MM.1S (cell line): ENCODE data around the gene ALDH9A1.

Experiments used
- DNase-seq: peaks from one replicate; pipeline ENCODE4 v3.0.0-alpha.2; 2015
- H2AFZ ChIP-seq: fragments of 300-600 bp; sonication (generic); 2 replicates; pipeline ENCODE4 v1.6.0; 2016; ENCODE audit warnings: antibody characterized with exemption, low read length
- H3F3A ChIP-seq: fragments of 300-600 bp; sonication (generic); 2 replicates; pipeline ENCODE4 v1.6.1; 2016; ENCODE audit warnings: mild to moderate bottlenecking, antibody characterized with exemption, low read length, moderate library complexity, mixed read lengths; ENCODE audit not compliant: insufficient read depth
- H3K27ac ChIP-seq: fragments of 300-600 bp; sonication (generic); 2 replicates; pipeline ENCODE4 v1.5.1; 2016; ENCODE audit warnings: mild to moderate bottlenecking, low read length
- H3K27me3 ChIP-seq: fragments of 300-600 bp; sonication (generic); replicated peaks from 2 replicates; pipeline ENCODE4 v1.6.0; 2016; ENCODE audit warnings: low read length; ENCODE audit not compliant: insufficient read depth
- H3K36me3 ChIP-seq: fragments of 300-600 bp; sonication (generic); replicated peaks from 2 replicates; pipeline ENCODE4 v1.6.1; 2016; ENCODE audit warnings: mild to moderate bottlenecking, low read length, mixed read lengths; ENCODE audit not compliant: insufficient read depth
- H3K4me1 ChIP-seq: fragments of 300-600 bp; sonication (generic); 2 replicates; pipeline ENCODE4 v1.6.1; 2016; ENCODE audit warnings: low read length, mixed read lengths
- H3K4me2 ChIP-seq: fragments of 300-600 bp; sonication (generic); 2 replicates; pipeline ENCODE4 v1.6.0; 2016; ENCODE audit warnings: low read depth, low read length
- H3K4me3 ChIP-seq: fragments of 300-600 bp; sonication (generic); 2 replicates; pipeline ENCODE4 v1.5.1; 2016; ENCODE audit warnings: low read length, mixed read lengths
- H3K79me2 ChIP-seq: fragments of 300-600 bp; sonication (generic); 2 replicates; pipeline ENCODE4 v1.6.1; 2016; ENCODE audit warnings: mixed run types, low read length, mixed read lengths
- H3K9ac ChIP-seq: fragments of 300-600 bp; sonication (generic); 2 replicates; pipeline ENCODE4 v1.6.1; 2016; ENCODE audit warnings: low read length, mixed read lengths
- H3K9me2 ChIP-seq: fragments of 300-600 bp; sonication (generic); replicated peaks from 2 replicates; pipeline ENCODE4 v1.6.1; 2016; ENCODE audit warnings: mild to moderate bottlenecking, low read length, mixed read lengths; ENCODE audit not compliant: insufficient read depth
- H3K9me3 ChIP-seq: fragments of 300-600 bp; sonication (generic); replicated peaks from 2 replicates; pipeline ENCODE4 v1.6.1; 2016; ENCODE audit warnings: mild to moderate bottlenecking, low read length, mixed read lengths; ENCODE audit not compliant: insufficient read depth
- H4K20me1 ChIP-seq: fragments of 300-600 bp; sonication (generic); 2 replicates; pipeline ENCODE4 v1.6.1; 2016; ENCODE audit warnings: mild to moderate bottlenecking, low read length, moderate library complexity, mixed read lengths; ENCODE audit not compliant: insufficient read depth
- EZH2 ChIP-seq: fragments of 300-600 bp; sonication (generic); optimal IDR thresholded peaks from 2 replicates; pipeline ENCODE3; 2017; ENCODE audit warnings: low read depth, mild to moderate bottlenecking, antibody characterized with exemption, low read length, mixed read lengths
- EZH2phosphoT487 ChIP-seq: fragments of 300-600 bp; sonication (generic); IDR thresholded peaks from 2 replicates; pipeline ENCODE4 v1.6.1; 2018; ENCODE audit warnings: antibody characterized with exemption, low read length
- TF ChIP-seq, protein P1 (sequence below): fragments of 300-600 bp; sonication (generic); IDR thresholded peaks from 2 replicates; pipeline ENCODE4 v1.5.1; 2016; ENCODE audit warnings: antibody characterized with exemption, low read length, mixed read lengths

ALDH9A1 gene

DNA sequence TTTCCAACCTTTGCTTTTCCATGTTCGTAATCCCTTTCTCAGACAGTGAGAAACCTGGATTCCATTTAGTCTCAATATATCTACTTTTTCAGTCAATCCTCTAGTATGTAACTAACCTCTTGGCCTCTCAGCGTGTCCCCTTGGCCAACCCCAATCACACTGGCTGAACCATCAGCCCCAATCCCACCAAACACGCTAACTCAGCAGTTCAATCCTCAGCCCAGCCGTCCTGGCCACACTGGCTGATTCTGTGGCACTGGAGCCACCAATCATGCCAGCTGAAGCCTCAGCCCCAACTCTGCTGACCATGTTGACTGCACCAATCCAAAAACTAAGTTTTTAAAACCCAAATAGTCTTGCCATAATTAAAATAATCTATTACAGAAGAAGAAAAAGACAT, 73.9 kb downstream of the ALDH9A1 start:
- Histone ChIP-seq H3K9me2 (no peaks in the 10 kb centered on the region), H3K27ac (no peak overlapping the region), H3F3A (no peaks in the 10 kb centered on the region), H4K20me1 (no peaks in the 10 kb centered on the region), H3K4me2 (no peak overlapping the region), H3K9me3 (no peaks in the 10 kb centered on the region), H3K9ac (no peak overlapping the region), H3K27me3 (no peaks in the 10 kb centered on the region), H3K4me1 (no peaks in the 10 kb centered on the region), H3K79me2 (no peaks in the 10 kb centered on the region), H3K4me3 (no peak overlapping the region), H2AFZ (no peak overlapping the region), H3K36me3 (no peaks in the 10 kb centered on the region)
- no peak for DNase-seq
- TF ChIP-seq, protein P1, sequence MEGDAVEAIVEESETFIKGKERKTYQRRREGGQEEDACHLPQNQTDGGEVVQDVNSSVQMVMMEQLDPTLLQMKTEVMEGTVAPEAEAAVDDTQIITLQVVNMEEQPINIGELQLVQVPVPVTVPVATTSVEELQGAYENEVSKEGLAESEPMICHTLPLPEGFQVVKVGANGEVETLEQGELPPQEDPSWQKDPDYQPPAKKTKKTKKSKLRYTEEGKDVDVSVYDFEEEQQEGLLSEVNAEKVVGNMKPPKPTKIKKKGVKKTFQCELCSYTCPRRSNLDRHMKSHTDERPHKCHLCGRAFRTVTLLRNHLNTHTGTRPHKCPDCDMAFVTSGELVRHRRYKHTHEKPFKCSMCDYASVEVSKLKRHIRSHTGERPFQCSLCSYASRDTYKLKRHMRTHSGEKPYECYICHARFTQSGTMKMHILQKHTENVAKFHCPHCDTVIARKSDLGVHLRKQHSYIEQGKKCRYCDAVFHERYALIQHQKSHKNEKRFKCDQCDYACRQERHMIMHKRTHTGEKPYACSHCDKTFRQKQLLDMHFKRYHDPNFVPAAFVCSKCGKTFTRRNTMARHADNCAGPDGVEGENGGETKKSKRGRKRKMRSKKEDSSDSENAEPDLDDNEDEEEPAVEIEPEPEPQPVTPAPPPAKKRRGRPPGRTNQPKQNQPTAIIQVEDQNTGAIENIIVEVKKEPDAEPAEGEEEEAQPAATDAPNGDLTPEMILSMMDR, result no peak
- no peak for TF ChIP-seq EZH2
- no peak for TF ChIP-seq EZH2phosphoT487

DNA sequence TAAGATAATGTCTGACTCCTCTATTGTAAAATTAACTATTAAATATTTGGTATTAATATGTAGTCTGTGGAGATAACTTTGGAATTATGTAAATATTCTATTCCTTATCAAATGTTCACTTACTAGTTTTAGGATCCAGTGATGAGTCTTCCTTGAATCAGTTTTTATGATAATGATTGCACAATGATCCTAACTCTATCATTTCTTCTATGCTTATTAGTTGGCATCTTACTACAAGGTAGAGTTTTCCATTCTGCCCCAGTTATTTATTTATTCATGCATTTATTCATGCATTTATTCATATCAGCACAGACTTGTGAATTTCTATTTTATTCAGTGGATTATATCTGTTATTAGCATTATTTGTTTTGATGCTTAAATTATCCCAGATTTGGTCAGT, 74.7 kb downstream of the ALDH9A1 start:
- no peaks in the 10 kb centered on the region for H3K9me2 ChIP-seq
- H3K4me2 ChIP-seq, result no peak overlapping the region
- H4K20me1 ChIP-seq, result no peaks in the 10 kb centered on the region
- H3K9me3 ChIP-seq, result no peaks in the 10 kb centered on the region
- DNase-seq, result no peak
- no peaks in the 10 kb centered on the region for H3K27me3 ChIP-seq
- H3K4me1 ChIP-seq, result no peaks in the 10 kb centered on the region
- no peak overlapping the region for H2AFZ ChIP-seq
- no peaks in the 10 kb centered on the region for H3K36me3 ChIP-seq
- no peaks in the 10 kb centered on the region for H3K79me2 ChIP-seq
- TF ChIP-seq EZH2, result no peak
- no peak for TF ChIP-seq EZH2phosphoT487
- TF ChIP-seq, protein P1, result no peak
- no peak overlapping the region for H3K27ac ChIP-seq
- H3F3A ChIP-seq, result no peaks in the 10 kb centered on the region
- no peak overlapping the region for H3K9ac ChIP-seq
- H3K4me3 ChIP-seq, result no peak overlapping the region

DNA sequence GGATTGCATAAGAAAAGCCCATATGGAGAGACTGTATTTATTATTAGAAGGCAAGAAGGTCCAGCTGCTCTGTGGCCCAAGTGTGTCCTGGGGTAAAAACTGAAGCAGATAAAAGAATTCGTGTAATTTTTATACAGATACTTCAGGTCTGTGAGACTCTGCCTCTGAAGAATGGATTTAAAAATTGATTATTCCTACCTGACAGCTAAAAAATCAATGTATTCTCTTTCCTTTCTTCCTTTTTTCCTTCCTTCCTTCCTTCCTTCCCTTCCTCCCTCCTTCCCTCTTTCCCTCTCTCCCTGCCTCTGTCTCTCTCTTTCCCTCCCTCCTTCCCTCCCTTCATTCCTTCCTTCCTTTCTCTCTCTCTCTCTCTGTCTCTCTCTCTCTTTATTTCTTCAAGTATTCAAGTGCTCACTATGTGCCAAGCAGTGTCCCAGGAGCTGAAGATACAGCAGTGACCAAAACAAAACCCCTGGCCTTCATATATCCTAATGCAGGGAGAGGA, 78.7 kb downstream of the ALDH9A1 start:
- H2AFZ ChIP-seq, result no peak overlapping the region
- H3F3A ChIP-seq, result no peaks in the 10 kb centered on the region
- H3K4me2 ChIP-seq, result no peak overlapping the region
- no peaks in the 10 kb centered on the region for H3K27me3 ChIP-seq
- H3K9ac ChIP-seq, result no peak overlapping the region
- no peak overlapping the region for H3K27ac ChIP-seq
- TF ChIP-seq EZH2 (no peak), EZH2phosphoT487 (no peak)
- TF ChIP-seq, protein P1, result no peak
- no peak overlapping the region for H3K4me3 ChIP-seq
- DNase-seq, result no peak
- H4K20me1 ChIP-seq, result no peaks in the 10 kb centered on the region
- no peaks in the 10 kb centered on the region for H3K79me2 ChIP-seq
- H3K9me2 ChIP-seq, result no peaks in the 10 kb centered on the region
- no peaks in the 10 kb centered on the region for H3K4me1 ChIP-seq
- no peaks in the 10 kb centered on the region for H3K36me3 ChIP-seq
- H3K9me3 ChIP-seq, result no peaks in the 10 kb centered on the region
